IPS-18c (cell line): ENCODE results near the gene PROCA1.
"Not testable (repeated sequence)": the region's sequence is repeated elsewhere in the genome, so short reads cannot be mapped to it uniquely, and the experiment has no call there.

Experiments
- H3K4me3 ChIP-seq: 2 replicates; pipeline ENCODE4 v1.7.0; 2013; ENCODE audit warnings: low read depth, mild to moderate bottlenecking, low read length, moderate library complexity; ENCODE audit not compliant: insufficient read depth
- H3K9me3 ChIP-seq: one replicate; pipeline ENCODE4 v1.6.1; 2013; ENCODE audit warnings: mild to moderate bottlenecking, low read length, moderate library complexity; ENCODE audit not compliant: control insufficient read depth, insufficient read depth

The PROCA1 gene

GRCh38 chr17:28663723-28664122, 48.0 kb downstream of the PROCA1 start:
- Histone ChIP-seq H3K9me3 (peaks cover 11% of the 10 kb centered on the region), H3K4me3 (no peak overlapping the region)

GRCh38 chr17:28662527-28662829, 49.2 kb downstream of the PROCA1 start:
- peak overlapping the region; percentile 100 for H3K4me3 ChIP-seq
- H3K9me3 ChIP-seq, result peaks cover 11% of the 10 kb centered on the region

GRCh38 chr17:28661635-28662526, 49.8 kb downstream of the PROCA1 start, which contains the start of the genes SDF2 and SUPT6H:
SDF2 (minus strand) TSS chr17:28661906; CDS start chr17:28661876, 30 bp downstream.
SUPT6H (plus strand) TSS chr17:28662205; CDS start chr17:28673402, 11,197 bp downstream.
- Histone ChIP-seq H3K4me3 (peak within 1 kb of the TSS; percentile 100), H3K9me3 (peaks cover 11% of the 10 kb centered on the region)

- H3K4me3 ChIP-seq, result not testable (repeated sequence)
These were observed 52.2 kb downstream of the PROCA1 start for GRCh38 chr17:28659497-28659881.

GRCh38 chr17:28658766-28659496, 52.8 kb downstream of the PROCA1 start:
- H3K4me3 ChIP-seq, result not testable (repeated sequence)

More at GRCh38 chr17:28659497-28659881, 52.2 kb downstream of the PROCA1 start:
- H3K9me3 ChIP-seq, result peaks cover 11% of the 10 kb centered on the region

GRCh38 chr17:28658342-28658741, 53.3 kb downstream of the PROCA1 start:
- H3K9me3 ChIP-seq, result peaks cover 11% of the 10 kb centered on the region

More at GRCh38 chr17:28658766-28659496, 52.8 kb downstream of the PROCA1 start:
- H3K9me3 ChIP-seq, result peaks cover 11% of the 10 kb centered on the region

GRCh38 chr17:28657756-28658155, 53.9 kb downstream of the PROCA1 start:
- Histone ChIP-seq H3K4me3 (no peak overlapping the region), H3K9me3 (peaks cover 11% of the 10 kb centered on the region)

More at GRCh38 chr17:28658342-28658741, 53.3 kb downstream of the PROCA1 start:
- H3K4me3 ChIP-seq, result not testable (repeated sequence)

GRCh38 chr17:28655160-28655559, 56.5 kb downstream of the PROCA1 start:
- H3K9me3 ChIP-seq, result peaks cover 5% of the 10 kb centered on the region
- H3K4me3 ChIP-seq, result no peak overlapping the region
